ENCODE data around the gene NUP42.
"Not testable (repeated sequence)": the region's sequence is repeated elsewhere in the genome, so short reads cannot be mapped to it uniquely, and the experiment has no call there.

Gene NUP42

DNA sequence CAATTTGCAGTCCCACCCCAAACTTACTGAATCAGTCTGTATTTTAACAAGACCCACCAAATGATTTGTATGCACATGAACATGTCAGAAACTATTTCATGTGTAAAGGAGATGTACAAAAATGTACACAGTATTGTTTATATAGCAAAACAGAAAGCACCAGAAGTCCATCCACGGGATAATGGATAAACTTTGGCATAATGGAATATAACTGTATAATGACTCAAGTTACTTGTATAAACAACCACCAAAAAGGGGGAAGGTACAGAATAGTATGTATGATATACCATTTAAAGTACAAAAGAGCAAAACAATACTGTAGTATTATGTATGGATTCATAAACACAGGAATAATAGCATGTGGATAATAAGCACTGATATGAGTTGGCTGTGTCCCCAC, 22.4 kb downstream of the NUP42 start:
- DNase-seq: no peak

DNA sequence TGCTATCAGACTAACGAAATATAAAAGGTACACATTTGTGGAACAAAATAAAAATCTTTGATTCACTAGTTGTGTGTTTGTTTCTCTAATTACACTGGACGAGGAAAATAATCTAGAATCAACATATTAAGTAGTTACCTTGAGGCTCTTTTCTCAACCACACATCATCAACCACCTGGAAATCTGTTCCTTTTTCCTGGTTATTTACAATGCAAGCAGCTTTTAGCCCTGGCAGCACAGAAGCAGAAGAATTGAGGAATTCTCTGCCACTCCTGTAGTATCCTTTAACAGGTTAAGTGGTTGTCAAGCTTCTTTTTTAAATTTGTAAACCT, 23.7 kb downstream of the NUP42 start:
- no peak for DNase-seq

DNA sequence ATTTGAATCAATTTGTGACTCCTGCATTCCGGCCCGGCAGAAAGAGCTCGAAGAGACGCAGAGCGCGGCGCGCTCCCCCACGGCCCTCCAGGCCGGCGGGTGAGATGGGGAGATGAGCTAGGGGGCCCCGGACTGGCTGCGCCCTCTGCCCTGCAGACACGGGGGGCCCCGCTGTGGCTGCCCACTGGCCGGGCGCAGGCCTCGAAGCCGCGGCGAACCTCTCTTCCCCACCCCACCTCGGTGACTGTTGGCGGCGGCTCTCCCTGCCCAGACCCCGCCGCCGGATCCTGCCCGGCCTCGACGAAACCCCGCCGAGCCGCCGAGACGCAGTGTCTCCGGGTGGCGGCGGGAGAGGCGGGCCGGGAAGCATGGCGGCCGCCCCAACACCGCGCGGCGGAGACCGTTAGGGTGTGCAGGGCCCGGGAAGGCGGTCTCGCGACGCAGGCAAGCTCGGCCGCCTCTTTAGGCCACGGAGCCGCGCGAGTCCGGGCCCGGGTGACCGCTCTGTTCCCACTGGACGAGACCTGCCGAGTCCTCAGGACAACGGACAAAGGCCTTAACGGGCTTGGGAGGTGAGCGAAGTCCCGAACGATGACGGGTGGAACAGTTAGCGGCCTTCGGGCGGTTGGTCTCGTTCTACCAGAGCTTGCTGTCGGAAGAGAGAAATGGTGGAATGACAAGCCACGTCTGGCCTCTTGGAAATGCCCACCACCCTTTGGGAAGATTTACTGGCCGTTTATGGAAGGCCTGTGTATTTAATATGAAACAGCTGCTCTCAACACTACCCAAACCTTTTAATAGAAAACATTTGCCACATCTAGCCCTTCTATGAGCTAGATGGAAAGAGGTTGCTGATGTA, 24.3 kb downstream of the NUP42 start:
- DNase-seq: peak in 3 of 4 experiments; percentile 17 to 52 (median 39)

DNA sequence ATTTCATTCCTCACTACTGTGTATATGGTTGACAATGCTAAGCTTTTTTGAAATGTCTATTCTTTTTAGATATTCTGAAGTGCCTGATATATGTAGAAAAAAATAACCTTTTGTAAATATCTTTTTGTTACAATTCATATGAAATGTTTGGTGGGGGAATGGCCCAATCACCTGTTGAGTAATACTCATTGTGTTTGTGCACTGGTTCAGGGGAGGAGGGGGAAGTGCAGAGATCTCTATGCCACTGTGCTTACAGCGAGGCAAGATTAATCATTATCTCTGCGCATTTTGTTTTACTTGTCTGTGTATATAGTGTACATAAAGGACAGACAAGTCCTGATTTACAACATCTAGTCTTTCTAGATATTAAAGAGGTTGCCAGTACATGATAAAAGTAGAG, 25.2 kb downstream of the NUP42 start:
- DNase-seq: peak; percentile 42 to 71 (median 62)

DNA sequence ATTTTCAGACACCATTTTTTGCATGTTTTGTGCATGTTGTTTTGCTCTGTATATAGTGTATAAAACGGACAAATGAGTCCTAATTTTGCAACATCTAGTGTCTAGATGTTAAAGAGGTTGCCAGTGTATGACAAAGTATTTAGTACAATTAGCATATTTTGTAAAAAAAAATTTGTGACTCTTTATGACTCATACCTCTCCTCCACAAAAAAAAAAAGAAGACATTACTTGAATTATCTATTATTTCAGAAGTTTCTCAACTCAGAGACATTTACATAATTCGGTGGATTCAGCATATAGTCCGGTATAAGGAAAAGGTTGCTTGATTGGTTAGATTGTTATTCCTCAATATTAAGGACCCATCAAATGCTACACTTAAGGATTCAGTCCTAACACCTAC, 26.0 kb downstream of the NUP42 start:
- peak in 2 of 4 experiments; percentile 54 to 69 for DNase-seq

DNA sequence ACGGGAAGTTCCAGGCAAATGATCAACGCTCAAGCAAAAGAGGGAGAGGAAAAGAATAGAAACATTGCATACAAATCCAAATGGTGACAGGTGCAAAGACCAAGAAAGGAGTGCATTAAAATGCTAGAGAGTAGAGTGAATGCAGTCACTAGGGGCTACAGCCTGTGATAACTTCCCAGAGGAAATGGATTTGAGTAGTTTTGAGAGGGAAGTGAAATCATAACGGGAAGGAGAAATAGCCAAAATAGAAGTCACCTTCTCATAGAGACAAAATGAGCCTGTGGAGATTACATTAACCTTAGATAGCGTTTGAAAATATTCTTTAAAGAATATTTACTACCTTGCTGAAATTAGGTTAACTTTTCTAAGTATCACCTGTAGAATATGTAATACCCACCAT, 26.5 kb downstream of the NUP42 start:
- DNase-seq: peak in 3 of 4 experiments; percentile 38 to 72 (median 71)

DNA sequence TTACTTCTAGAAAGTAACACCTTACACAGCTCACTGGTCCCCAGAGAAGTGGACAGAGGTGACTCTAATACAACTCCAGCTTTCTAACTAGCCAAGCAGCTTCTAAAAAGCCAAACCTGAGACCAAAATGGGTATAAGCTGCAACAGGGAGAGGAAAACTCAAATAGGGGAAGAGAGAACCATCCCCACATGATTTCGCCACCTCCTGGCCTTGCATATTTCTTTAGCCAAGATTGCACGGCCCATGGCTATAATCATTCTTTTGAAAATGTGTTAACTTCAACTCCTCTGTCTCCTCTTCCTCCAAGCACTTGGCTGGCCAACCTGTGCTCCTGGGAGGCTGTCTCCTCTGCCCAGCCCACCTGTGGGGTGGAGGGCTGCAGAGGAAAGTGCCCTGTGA, 28.7 kb downstream of the NUP42 start:
- peak; percentile 68 to 84 (median 74) for DNase-seq

DNA sequence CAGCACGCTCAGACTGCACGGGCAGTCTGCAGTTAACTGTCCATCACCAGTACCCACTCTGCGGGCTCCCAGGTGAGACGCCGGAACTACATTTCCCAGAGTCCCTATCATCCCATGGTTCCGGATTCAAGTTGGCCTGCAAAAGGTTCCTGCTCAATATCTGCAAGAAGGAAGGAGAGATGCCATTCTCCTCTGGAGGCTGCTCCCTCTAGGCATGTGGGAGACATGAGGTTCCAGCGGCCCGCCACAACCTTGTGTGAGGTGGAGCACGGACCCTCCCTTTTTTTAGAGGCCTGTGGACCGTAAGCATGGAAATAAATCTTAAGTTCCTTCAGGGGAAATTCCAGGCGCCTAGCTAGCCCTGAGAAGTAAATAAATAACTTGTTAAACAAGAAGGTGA, 29.7 kb downstream of the NUP42 start:
- no peak for DNase-seq

DNA sequence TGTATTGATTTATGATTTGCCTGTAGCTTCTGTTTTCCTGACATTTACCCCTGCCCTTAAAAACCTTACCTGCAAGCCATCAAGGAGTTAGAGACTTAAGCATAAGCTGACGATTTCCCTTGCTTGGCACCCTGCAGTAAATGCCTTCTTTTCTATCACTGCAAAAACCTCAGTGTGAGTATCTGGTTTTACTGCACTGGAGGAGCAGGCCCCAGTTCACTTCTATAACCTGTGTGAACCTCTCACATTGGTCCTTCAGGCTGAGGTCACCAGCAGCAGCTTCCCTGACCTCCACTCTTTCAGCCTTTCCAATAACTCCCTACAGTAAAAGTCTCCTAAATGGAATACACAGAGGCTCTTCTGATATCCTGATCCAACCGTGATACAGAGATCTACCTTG, 30.5 kb downstream of the NUP42 start:
- DNase-seq: no peak

DNA sequence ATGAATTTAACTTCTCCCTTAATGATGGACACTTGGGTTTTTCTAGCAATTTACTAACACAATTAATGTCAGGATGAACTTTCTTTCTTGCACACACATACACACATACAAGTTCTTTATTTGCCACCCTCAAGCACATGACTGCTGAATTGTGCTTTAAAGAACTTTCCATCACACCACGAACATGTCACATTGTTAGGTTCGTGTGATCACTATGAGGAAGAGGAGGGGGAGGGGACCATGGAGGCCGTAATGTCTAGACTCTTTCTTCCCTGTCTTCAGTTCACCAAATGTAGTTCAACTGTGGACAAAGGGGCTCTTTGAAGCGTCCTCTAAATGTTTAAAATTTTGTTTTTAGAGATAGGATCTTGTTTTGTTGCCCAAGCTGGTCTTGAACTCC, 31.0 kb downstream of the NUP42 start:
- peak; percentile 67 to 87 (median 80) for DNase-seq

DNA sequence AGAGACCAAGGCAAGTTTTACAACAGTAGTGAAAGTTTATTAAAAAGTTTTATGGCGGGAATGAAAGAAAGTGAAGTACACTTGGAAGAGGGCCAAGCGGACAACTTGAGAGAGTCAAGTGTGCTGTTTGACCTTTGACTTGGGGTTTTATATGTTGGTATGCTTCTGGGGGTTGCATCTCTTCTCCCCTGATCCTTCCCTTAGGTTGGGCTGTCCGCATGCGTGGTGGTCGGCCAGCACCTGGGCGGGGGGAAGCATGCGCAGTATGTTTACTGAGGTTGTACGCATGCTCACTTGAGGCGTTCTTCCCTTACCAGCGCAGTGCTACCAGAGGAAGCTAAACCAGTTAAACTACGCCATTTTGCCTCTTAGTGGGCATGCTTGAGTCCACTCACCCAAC, 31.9 kb downstream of the NUP42 start:
- DNase-seq: no peak

DNA sequence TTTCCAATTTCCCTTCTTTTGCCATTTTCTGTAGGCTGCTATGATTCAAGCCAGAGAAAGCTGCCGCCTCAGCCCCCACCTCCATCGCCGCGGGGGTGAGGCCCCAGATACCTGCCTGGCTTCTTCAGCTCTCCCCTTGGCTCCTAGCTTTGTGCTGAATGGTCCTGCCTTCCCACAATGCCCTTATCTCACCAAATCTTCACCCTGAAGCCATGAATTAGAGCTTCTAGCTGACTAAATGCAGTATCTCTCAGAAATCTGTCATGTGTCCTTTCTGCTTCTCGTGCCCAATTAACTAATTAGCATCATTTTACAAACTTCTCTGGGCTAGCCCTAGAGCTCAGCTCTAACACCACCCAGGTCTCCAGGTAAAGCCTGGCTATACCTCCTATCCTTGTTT, 32.6 kb downstream of the NUP42 start:
- DNase-seq: no peak

DNA sequence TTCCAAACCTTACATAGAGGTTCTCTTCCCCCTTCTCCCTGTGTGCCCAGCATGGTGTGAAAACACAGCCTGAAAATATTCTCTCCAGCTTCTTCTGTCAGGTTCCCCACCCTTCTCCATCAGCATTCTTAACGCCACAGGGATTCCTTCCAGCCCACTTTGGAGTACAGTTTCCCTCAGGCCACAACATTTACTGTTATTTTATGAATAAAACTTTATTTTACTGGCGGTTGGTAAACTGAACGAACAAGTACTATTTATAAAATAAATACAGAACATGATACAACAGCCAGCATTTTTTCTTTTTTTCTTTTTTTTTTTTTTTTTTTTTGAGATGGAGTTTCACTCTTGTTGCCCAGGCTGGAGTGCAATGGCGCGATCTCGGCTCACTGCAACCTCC, 33.1 kb downstream of the NUP42 start:
- no peak for DNase-seq

DNA sequence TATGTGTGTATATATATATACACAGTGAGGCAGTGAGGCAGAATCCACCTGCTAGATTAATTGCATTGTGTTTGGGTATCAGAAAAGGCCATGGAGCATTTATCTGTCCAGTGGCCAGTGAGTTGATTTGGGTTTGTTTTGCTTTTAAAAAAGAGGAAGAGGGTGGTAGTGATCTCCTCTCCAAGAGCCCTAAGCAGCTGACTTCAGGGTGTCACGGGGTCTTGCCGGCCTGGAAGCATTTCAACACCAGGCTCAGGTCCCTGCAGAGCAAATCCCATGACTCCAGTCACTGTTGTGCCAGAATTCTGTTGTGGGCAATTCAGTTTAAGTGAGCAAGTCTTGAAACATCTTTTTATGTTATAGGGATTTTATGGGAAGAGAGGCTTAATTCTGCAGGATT, 34.2 kb downstream of the NUP42 start:
- peak; percentile 89 to 97 (median 95) for DNase-seq

DNA sequence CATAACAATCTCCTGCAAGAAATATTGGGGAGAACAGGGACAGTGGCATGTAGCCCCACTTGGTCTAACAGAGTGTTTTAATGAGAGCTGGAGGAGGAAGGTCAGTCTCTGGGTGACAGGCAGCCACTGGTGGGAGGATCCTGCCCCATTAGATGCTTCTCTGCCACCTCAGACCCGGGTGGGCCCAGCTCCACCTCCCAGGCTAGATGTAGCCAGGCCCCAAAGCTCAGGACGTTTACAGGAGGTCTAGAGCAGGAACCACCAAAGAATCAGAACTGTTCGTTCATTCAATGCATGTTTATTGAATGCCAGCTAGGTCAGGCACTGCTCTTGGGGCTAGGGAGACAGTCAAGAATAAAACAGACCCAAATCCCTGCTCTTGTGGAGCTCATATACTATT, 36.3 kb downstream of the NUP42 start:
- no peak for DNase-seq

DNA sequence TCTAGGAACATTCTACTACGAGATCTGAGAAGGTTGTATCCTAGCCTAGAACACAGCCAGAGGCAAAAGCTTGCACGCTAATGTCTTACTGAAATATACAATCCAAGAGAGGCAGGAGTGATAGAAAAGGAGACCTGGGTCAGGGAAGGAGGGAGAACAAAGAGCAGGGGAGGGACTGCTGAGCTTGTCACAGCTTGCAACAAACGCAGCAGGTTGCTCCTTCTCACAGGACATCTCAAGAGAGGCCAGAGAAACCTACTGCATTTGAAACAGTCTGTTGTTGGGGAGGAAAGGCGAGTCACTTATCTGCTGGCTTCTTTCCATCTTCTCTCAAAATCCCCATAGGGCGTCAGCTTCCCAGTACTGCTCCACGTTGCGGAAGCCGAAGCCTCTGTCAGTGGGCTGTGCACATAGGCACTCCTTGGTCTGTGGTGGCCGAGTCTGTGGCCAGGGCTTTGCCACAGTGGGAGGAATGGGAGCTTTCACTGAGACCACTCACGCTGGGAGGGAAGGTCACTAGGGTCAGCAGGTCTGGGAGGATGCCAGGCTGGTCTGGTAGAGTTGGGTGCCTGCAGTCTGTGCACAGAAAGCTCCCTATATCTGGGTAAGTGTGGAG, 39.0 kb downstream of the NUP42 start:
- DNase-seq: no peak

DNA sequence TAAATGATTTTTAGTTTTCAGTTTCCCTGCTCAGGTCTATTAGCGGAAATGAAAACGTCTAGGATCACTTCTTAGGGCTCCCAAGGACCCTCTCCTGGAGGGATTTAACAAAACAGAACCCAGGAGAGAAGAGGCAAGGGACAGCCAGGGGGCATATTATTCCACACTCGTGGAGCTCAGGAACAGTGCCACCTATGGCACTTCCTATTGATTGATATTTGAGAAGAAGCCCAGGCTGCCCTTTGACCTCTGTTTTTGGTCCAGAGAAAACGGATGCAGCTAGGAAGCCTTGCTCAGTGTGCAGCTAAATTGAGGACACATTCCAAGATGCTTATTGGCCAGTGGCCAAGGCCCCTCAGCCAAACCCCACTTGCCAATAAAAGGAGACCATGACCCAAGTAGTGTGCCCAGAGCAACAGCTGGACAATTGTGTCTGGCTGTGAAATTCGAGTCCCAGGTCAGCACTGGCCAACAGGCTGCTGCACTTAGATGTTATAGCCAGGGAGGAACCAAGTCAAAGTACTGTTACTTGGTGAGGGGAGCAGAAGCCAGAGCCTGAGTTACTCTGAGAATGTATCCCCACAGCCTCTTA, 40.7 kb downstream of the NUP42 start:
- no peak for DNase-seq

DNA sequence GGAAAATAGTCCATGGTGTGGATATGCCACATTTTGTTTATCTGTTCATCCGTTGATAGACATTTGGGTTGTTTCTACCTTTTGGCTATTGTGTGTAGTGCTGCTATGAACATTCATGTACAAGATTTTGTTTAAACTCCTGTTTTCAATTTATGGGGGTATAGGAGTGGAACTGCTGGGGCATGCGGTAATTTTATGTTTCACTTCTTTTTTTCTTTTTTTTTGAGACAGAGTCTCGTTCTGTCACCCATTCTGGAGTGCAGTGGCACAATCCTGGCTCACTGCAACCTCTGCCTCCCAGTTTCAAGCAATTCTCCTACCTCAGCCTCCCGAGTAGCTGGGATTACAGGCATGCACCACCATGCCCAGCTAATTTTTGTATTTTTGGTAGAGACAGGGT, 42.5 kb downstream of the NUP42 start:
- not testable (repeated sequence) for DNase-seq

DNA sequence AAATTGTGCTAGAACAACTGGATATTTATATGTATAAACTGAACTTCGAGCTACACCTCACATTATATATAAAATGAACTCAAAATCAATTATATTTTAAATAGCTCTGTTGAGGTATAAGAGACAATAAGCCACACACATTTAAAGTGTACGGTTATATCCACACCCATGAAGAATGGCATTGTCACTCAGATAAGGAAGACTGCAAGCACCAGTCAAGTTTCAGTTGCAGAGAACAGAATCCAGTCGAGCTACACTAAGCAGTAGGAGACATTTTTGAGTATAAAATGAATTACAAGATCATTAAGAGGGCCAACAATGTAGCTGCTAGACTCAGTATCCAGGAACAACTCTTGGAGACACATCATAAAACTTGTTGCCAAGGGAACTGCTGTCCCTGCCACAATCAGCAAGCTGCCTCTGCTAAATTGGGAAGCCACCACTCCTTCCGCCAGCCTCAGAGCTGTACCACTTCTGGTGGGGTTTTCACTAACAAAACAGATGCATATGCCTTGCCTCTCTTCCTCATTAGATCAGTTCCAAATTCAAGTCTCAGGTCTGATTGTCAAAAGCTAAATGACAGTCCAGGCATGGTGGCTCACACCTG, 45.1 kb downstream of the NUP42 start:
- DNase-seq: peak in 1 of 4 experiments; percentile 27

DNA sequence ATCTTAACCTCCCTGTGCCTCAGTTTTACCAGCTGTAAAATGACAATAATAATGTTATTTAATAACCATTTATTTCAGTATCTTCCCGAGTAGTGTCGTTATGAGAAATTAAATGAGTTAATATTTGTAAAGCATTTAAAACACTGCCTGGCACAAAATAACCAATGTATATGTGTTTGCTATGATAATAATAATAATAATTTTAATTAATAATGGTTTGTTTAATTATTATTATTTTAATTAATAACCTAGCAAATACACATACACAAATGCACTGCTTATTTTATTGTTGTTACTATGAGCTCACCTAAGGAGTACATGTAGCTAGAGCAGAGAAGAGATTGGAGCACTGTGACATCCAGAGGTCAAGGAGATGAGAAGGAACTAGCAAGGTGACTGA, 46.6 kb downstream of the NUP42 start:
- no peak for DNase-seq

DNA sequence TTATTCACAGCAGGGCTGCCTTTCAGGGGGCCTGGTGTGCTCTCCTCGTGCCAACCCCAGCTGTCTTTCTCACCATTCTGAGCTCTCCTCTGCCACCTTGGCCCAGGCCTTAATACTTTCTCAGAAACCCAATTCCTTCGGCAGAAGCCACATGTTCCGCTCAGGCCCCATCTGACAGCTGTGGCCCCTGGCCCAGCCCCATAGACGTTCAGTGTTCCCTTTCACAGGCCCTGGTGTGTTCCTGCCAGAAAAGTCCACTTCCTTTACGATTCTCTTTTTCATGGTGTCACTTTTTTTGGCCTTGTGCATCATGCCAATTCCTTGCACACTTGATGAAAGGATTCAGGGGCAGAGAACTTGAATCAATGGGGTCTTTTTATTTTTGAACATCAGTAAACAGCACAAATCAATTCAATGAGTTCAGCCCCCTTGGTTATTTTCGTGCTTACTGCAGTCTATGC, 48.8 kb downstream of the NUP42 start:
- DNase-seq: no peak

DNA sequence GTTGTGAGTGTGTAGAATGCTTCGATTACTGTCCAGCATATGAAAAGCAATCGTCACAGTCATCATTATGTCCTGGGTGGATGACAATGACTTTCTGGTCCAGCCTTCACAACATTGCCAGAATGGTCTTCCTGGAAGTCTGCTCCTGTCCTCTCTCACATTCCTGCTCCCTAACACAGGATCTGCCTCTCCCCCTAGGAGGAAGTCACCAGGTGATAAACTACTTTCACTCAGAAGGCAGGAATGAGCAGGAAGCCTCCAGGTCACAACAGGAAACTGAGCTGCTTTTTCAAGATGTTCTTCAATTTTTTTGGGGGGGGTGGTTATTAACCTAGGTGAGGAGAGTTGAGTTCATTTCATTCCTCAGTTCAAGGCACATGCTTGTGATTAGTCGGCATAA, 51.1 kb downstream of the NUP42 start:
- DNase-seq: no peak

DNA sequence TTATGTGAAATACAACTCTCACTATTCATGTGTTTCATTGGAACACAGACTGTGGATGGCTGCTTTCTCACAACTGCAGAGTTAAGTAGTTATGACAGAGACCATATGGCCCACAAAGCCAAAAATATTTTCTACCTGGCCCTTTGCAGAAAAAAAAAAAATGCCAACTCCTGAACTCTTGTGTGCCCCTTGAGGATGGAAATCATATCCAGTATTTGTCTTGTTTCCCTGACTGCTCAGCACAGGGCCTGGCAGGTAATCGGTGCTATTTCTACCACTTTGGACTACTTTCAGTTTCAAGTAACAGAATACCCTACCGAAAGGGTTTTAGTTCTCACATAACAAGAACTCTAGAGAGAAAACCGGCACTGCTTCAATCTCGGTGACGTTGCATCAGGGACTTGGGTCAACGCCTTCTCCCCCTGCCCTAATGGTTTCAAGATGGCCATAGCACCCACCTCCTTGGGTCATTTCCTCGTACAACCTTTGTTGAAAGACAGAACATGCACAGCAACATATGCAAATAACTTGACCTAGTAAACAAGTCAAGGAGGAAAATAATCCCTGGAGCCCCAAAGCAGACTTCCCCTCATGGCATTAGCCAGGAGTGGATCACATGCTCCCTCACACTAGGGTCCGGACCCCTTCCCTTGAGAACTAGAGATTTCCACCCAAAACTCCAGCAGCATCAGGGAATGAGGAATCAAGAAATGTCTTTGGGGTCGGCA, 52.9 kb downstream of the NUP42 start:
- no peak for DNase-seq

Measured in suppressor macrophage (primary cell).